Body of pancreas (tissue), 4 donors: ENCODE data around the gene TSPOAP1.

ENCODE experiments used
- POLR2A ChIP-seq, 3 donors: fragments of 450-650 bp; IDR thresholded peaks; one replicate each; pipeline ENCODE4 v1.6.1; 2016; ENCODE audit warnings: antibody characterized with exemption in 3 of 3, mild to moderate bottlenecking in 2 of 3
- TF ChIP-seq, protein P1 (sequence below), 7 experiments: fragments of 450-650 bp in 4 of 7; fragments of 200-600 bp in 3 of 7; sonication (generic) in 3 of 7; IDR thresholded peaks; one replicate each; pipeline ENCODE4 v1.5.1; 2016 to 2019; ENCODE audit warnings: antibody characterized with exemption in 7 of 7

DNA sequence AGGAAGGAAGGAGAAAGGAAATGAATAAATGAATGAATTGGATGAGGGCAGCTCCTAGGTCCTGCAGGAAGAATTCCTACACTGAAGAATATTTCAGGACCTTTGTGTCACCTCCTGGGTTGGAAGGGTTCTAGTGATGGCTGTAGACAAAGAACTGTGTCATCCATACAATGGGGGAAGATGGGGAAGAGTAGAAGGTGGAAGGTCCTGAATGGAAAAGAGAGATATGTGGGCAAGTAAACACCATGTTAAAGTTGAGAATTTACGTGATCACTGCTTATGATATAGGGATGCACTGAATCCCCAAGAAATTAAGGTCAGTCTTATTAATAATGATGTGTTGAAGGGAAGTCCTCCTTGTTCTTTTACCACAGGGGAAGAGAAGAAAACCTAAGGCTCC lies 27.6 kb upstream of the TSPOAP1 start:
- TF ChIP-seq, protein P1, sequence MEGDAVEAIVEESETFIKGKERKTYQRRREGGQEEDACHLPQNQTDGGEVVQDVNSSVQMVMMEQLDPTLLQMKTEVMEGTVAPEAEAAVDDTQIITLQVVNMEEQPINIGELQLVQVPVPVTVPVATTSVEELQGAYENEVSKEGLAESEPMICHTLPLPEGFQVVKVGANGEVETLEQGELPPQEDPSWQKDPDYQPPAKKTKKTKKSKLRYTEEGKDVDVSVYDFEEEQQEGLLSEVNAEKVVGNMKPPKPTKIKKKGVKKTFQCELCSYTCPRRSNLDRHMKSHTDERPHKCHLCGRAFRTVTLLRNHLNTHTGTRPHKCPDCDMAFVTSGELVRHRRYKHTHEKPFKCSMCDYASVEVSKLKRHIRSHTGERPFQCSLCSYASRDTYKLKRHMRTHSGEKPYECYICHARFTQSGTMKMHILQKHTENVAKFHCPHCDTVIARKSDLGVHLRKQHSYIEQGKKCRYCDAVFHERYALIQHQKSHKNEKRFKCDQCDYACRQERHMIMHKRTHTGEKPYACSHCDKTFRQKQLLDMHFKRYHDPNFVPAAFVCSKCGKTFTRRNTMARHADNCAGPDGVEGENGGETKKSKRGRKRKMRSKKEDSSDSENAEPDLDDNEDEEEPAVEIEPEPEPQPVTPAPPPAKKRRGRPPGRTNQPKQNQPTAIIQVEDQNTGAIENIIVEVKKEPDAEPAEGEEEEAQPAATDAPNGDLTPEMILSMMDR (IDR thresholded peaks at IDR 0.05), result no peak
- no peak for TF ChIP-seq POLR2A (IDR thresholded peaks at IDR 0.05)
